ENCODE results near the gene TMEM45A.

- TF ChIP-seq POLR2A (IDR thresholded peaks at IDR 0.05) (no peak), CTCF (IDR thresholded peaks at IDR 0.05) (no peak)
Observed at GRCh38 chr3:100609963-100610362, 117.5 kb downstream of the TMEM45A start.
